Omental fat pad (tissue), 4 donors: Measurements from ENCODE around the gene SHISA9. TPM values are rescaled to one million over a fixed set of nuclear protein-coding genes. Genes with fewer than 3 reads are reported as not detected.

Source experiments
- ATAC-seq: fragments of 150-250 bp; one replicate; pipeline ENCODE4 v1.9.1; 2016; ENCODE audit warnings: mild to moderate bottlenecking, moderate library complexity; ENCODE audit not compliant: low FRiP score
- DNase-seq: peaks from one replicate; pipeline ENCODE4 v3.0.0-alpha.2; 2019; ENCODE audit warnings: low spot score
- CTCF ChIP-seq, 3 donors: fragments of 450-650 bp; IDR thresholded peaks; one replicate each; pipeline ENCODE4 v1.5.1; 2016 to 2017; ENCODE audit warnings: antibody characterized with exemption in 3 of 3, mild to moderate bottlenecking in 3 of 3, moderate library complexity in 2 of 3
- total RNA-seq, 4 donors: library from RNA; depleted of rRNA; stranded (reverse); fragments of >200 nt; gene quantifications; one replicate each; pipeline ENCODE4 v1.1.0, GENCODE V29; 2016

SHISA9 gene
- total RNA-seq, 4 donors from 2014 or later: 1.1 TPM; not detected in 3

- no peak for DNase-seq
- TF ChIP-seq CTCF (IDR thresholded peaks at IDR 0.05): no peak
- no peak for ATAC-seq
Observed at GRCh38 chr16:12925026-12925800, 23.8 kb downstream of the SHISA9 start.

GRCh38 chr16:12927591-12927990, 26.2 kb downstream of the SHISA9 start:
- DNase-seq (no peak), ATAC-seq (no peak)
- TF ChIP-seq CTCF (IDR thresholded peaks at IDR 0.05): no peak

- DNase-seq (no peak), ATAC-seq (no peak)
- no peak for TF ChIP-seq CTCF (IDR thresholded peaks at IDR 0.05)
Observed at GRCh38 chr16:12930881-12931280, 29.5 kb downstream of the SHISA9 start.

- DNase-seq: no peak
- ATAC-seq: no peak
- no peak for TF ChIP-seq CTCF (IDR thresholded peaks at IDR 0.05)
Observed at GRCh38 chr16:12936391-12936790, 35.0 kb downstream of the SHISA9 start.

- ATAC-seq (no peak), DNase-seq (no peak)
- no peak for TF ChIP-seq CTCF (IDR thresholded peaks at IDR 0.05)
Observed at GRCh38 chr16:12941896-12942295, 40.5 kb downstream of the SHISA9 start.

GRCh38 chr16:12942861-12943260, 41.5 kb downstream of the SHISA9 start:
- ATAC-seq (no peak), DNase-seq (no peak)
- no peak for TF ChIP-seq CTCF (IDR thresholded peaks at IDR 0.05)

GRCh38 chr16:12944300-12944699, 42.9 kb downstream of the SHISA9 start:
- TF ChIP-seq CTCF (IDR thresholded peaks at IDR 0.05): no peak
- ATAC-seq (no peak), DNase-seq (no peak)
